Measurements from ENCODE around the gene PTS.

DNA sequence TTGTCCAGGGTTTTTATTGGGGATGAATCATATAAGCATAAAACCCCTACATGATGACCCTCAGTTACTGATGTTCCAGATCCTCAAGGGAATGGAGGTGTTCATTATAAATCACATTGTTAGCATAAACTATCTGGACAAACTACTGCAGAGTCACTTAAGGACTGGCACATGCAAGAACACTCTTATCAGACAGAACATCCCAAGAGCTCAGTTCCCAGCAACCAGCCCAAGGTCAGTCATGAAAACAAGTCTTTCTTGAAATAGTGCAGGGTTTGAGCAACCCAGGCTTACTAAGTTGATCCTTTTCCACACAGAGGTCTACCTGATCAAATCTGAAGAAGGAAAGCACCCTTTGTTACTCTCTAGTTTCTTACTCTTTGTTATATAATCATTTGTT, 13.5 kb upstream of the PTS start:
- TF ChIP-seq EP300 (IDR thresholded peaks at IDR 0.05) = no peak
- TF ChIP-seq, protein P1, sequence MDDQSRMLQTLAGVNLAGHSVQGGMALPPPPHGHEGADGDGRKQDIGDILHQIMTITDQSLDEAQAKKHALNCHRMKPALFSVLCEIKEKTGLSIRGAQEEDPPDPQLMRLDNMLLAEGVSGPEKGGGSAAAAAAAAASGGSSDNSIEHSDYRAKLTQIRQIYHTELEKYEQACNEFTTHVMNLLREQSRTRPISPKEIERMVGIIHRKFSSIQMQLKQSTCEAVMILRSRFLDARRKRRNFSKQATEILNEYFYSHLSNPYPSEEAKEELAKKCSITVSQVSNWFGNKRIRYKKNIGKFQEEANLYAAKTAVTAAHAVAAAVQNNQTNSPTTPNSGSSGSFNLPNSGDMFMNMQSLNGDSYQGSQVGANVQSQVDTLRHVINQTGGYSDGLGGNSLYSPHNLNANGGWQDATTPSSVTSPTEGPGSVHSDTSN (IDR thresholded peaks at IDR 0.05) = no peak
- no peak for TF ChIP-seq KDM5A (IDR thresholded peaks at IDR 0.05)
- TF ChIP-seq, protein P2, sequence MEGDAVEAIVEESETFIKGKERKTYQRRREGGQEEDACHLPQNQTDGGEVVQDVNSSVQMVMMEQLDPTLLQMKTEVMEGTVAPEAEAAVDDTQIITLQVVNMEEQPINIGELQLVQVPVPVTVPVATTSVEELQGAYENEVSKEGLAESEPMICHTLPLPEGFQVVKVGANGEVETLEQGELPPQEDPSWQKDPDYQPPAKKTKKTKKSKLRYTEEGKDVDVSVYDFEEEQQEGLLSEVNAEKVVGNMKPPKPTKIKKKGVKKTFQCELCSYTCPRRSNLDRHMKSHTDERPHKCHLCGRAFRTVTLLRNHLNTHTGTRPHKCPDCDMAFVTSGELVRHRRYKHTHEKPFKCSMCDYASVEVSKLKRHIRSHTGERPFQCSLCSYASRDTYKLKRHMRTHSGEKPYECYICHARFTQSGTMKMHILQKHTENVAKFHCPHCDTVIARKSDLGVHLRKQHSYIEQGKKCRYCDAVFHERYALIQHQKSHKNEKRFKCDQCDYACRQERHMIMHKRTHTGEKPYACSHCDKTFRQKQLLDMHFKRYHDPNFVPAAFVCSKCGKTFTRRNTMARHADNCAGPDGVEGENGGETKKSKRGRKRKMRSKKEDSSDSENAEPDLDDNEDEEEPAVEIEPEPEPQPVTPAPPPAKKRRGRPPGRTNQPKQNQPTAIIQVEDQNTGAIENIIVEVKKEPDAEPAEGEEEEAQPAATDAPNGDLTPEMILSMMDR (IDR thresholded peaks at IDR 0.05) = no peak
- no peak for TF ChIP-seq CBX2 (IDR thresholded peaks at IDR 0.05; ENCODE audit: borderline replicate concordance, low read depth)
- TF ChIP-seq MYC (IDR thresholded peaks at IDR 0.05; ENCODE audit: borderline replicate concordance, low read length) = no peak
- TF ChIP-seq POLR2A (IDR thresholded peaks at IDR 0.05; ENCODE audit: low read length) = no peak
- TF ChIP-seq RAD21 (conservative IDR thresholded peaks at IDR 0.05 in 1 of 2, IDR thresholded peaks at IDR 0.05 in 1 of 2) = no peak
- no peak for TF ChIP-seq SREBF2 (IDR thresholded peaks at IDR 0.05)
- no peak for TF ChIP-seq MAX (IDR thresholded peaks at IDR 0.05)
- TF ChIP-seq CEBPB (IDR thresholded peaks at IDR 0.05) = no peak
- no peak for TF ChIP-seq KDM1A (IDR thresholded peaks at IDR 0.05; ENCODE audit: low read depth)

Data from A549 (cell line).